K562 (cell line): Measurements from ENCODE around the gene VSIG10L2.

Experiments used
- DNMT1 ChIP-seq: fragments of 450-650 bp; IDR thresholded peaks from 2 replicates; pipeline ENCODE4 v1.6.1; 2016; ENCODE audit warnings: antibody characterized with exemption, mild to moderate bottlenecking
- NR2C2 ChIP-seq, 2 experiments: fragments of 200-800 bp in 1 of 2; sonication (Bioruptor generic) in 1 of 2; sonication (generic) in 1 of 2; formaldehyde crosslinking in 1 of 2; IDR thresholded peaks; 2 replicates each; pipeline versions ENCODE4 v1.6.1 to v1.8.0; 2016 to 2022; ENCODE audit warnings: mild to moderate bottlenecking in 1 of 2, missing compliant biosample characterization in 1 of 2, missing genetic modification characterization in 1 of 2, missing genetic modification reagents in 1 of 2
- ZFPM2 ChIP-seq: fragments of 250-450 bp; sonication (Bioruptor Pico); IDR thresholded peaks from 2 replicates; pipeline ENCODE4 v1.5.1; 2022; ENCODE audit warnings: mild to moderate bottlenecking
- ZNF780A ChIP-seq: fragments of 250-450 bp; sonication (Bioruptor Pico); IDR thresholded peaks from 2 replicates; pipeline ENCODE4 v1.5.0; 2021; ENCODE audit warnings: mild to moderate bottlenecking
- TF ChIP-seq, protein P1 (sequence below), 3 experiments: IDR thresholded peaks in 2 of 3; conservative IDR thresholded peaks in 1 of 3; 2 replicates each; pipeline ENCODE4 v1.5.1; 2011 to 2012; ENCODE audit warnings: low read length in 3 of 3, mild to moderate bottlenecking in 3 of 3, control low read depth in 2 of 3, improper control_type of control experiment in 1 of 3, inconsistent platforms in 1 of 3, low read depth in 1 of 3, mixed read lengths in 1 of 3, moderate library complexity in 1 of 3; ENCODE audit not compliant: insufficient read depth in 2 of 3
- TF ChIP-seq, protein P2 (sequence below): fragments of 450-650 bp; IDR thresholded peaks from 2 replicates; pipeline ENCODE4 v1.6.1; 2016

GRCh38 chr11:125910226-125910849, 35.5 kb upstream of the VSIG10L2 start:
- TF ChIP-seq DNMT1 (no peak), NR2C2 (CRISPR knock-in tag; IDR thresholded peaks at IDR 0.05) (no peak), NR2C2 (tag; IDR thresholded peaks at IDR 0.05) (no peak), ZFPM2 (no peak), ZNF780A (no peak)
- TF ChIP-seq, protein P1, sequence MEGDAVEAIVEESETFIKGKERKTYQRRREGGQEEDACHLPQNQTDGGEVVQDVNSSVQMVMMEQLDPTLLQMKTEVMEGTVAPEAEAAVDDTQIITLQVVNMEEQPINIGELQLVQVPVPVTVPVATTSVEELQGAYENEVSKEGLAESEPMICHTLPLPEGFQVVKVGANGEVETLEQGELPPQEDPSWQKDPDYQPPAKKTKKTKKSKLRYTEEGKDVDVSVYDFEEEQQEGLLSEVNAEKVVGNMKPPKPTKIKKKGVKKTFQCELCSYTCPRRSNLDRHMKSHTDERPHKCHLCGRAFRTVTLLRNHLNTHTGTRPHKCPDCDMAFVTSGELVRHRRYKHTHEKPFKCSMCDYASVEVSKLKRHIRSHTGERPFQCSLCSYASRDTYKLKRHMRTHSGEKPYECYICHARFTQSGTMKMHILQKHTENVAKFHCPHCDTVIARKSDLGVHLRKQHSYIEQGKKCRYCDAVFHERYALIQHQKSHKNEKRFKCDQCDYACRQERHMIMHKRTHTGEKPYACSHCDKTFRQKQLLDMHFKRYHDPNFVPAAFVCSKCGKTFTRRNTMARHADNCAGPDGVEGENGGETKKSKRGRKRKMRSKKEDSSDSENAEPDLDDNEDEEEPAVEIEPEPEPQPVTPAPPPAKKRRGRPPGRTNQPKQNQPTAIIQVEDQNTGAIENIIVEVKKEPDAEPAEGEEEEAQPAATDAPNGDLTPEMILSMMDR (IDR thresholded peaks at IDR 0.05 in 2 of 3, conservative IDR thresholded peaks at IDR 0.05 in 1 of 3; ENCODE audit: insufficient read depth in 2 of 3, low read depth in 1 of 3, low read length in 3 of 3): no peak
- TF ChIP-seq, protein P2, sequence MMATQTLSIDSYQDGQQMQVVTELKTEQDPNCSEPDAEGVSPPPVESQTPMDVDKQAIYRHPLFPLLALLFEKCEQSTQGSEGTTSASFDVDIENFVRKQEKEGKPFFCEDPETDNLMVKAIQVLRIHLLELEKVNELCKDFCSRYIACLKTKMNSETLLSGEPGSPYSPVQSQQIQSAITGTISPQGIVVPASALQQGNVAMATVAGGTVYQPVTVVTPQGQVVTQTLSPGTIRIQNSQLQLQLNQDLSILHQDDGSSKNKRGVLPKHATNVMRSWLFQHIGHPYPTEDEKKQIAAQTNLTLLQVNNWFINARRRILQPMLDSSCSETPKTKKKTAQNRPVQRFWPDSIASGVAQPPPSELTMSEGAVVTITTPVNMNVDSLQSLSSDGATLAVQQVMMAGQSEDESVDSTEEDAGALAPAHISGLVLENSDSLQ: no peak
